NCI-H748 (cell line): ENCODE data around the gene GMFB.

Experiments used
- DNase-seq: peaks from one replicate; lab custom pipeline; 2025; ENCODE audit not compliant: unreplicated experiment; lab: John Stamatoyannopoulos, UW

The GMFB gene

GRCh38 chr14:54428527-54428926, 60.3 kb downstream of the GMFB start:
- no peak for DNase-seq

DNA sequence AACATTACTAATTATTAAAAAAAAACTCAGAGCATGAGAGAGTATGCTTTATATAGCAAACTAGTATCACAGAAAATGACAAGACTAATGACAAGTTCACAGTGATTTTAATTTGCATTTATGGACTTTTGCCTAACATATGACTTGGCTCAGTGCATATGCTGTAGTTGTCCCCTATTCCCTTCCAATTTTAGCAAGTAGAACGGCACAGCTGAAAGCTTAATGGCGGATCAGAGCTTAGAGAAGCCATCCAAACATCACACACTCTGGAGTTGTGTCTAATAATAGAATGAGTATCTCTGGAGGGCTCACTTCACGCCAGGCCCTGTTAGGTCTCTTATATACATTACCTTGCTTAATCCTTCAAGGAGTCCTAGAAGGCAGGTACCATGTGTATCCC, 60.9 kb downstream of the GMFB start:
- no peak for DNase-seq

DNA sequence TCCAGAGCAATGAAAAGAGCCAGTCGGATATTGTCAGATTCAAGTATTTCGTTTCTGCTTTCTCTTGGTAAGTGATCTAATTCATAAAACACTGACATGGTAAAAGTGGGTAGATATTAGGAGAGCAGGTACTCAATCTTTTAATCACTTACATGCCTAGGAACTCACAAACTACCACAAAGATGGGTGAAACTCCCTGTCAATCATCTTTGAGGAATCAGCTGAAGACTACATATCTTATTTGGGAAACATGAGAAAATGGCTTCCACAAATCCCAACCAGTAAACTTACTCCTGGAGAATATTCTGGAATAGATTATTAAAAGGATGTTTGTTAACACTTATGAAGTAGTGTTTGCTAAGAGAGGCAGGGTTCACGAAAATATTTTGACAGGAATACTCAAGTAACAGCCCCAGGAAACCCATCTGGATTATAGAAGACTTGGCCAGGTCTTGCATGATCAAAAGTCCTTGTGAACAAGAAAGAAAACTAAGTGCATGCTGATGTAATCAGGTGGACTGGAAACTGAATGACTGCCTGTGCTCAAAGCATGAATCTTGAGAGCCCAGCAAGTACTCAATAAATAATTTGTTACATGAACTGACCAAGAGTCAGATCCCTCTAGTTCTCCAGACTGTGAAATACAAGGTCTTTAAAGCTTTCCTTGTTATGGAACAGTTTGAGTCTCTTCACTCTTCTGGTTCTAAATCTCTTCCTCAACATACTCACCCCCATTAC, 63.1 kb downstream of the GMFB start:
- DNase-seq, result no peak

DNA sequence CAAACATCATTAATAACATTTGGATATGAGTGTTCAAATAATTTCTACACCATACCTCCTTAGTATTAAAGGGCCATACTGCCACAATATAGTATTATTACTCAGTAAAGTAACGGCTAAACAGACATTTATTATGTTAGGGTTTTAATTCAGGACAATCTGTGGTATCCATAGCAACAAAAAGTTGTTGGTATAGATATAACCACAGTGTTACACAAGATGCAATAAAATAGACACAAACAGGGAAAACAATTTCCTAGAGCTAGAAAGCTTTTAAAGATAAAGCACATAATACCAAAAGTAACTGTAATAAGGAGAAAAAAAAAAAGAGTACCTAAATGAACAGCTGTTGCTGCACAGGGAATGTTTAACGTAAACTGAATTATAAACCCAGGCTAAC, 63.7 kb downstream of the GMFB start:
- no peak for DNase-seq
